HepG2 (cell line): ENCODE results near the gene TRH. TPM values are rescaled to one million over a fixed set of nuclear protein-coding genes. Genes with fewer than 3 reads are reported as not detected.

ENCODE experiments used
- ATAC-seq: fragments of 200-7000 bp; cut with Tn5 transposase; 3 replicates; pipeline ENCODE4 v1.9.1; 2020; ENCODE audit warnings: mild to moderate bottlenecking, moderate library complexity
- BruUV-seq: library from RNA; stranded (reverse); fragments of 400-500 nt; replicated peaks from 2 replicates; lab custom pipeline; 2021; lab: Mats Ljungman, UMichigan
- CTCF ChIA-PET: fragments of 300-600 bp; formaldehyde crosslinking; extraction: SDS; loops from one replicate; lab custom pipeline; 2021; ENCODE audit warnings: low total read pairs, inconsistent platforms, low intra/inter-chr PET ratio; lab: Yijun Ruan, JAX
- POLR2A ChIA-PET: fragments of 350-600 bp; sonication (Branson Sonifier 250); formaldehyde crosslinking; loops from one replicate; lab custom pipeline; 2020; ENCODE audit warnings: antibody characterized with exemption, inconsistent platforms; lab: Yijun Ruan, JAX
- DNase-seq: peaks from one replicate; pipeline ENCODE4 v3.0.0-alpha.2; 2015; ENCODE audit warnings: low spot score
- FAIRE-seq: peaks from 3 replicates; lab custom pipeline; 2011; peaks lifted over from hg19 to GRCh38; lab: Jason Lieb, UNC
- H2AFZ ChIP-seq: one replicate; pipeline ENCODE4 v1.6.1; 2011; ENCODE audit warnings: low read length, inconsistent platforms
- H3K27ac ChIP-seq: fragments of 300-600 bp; 3 replicates; pipeline ENCODE4 v1.8.0; 2011; ENCODE audit warnings: mixed run types, mild to moderate bottlenecking, mixed read lengths, low read length, inconsistent platforms; ENCODE audit not compliant: insufficient read depth; ENCODE audit errors: extremely low read length
- H3K27me3 ChIP-seq, 2 experiments: fragments of 200-600 bp in 1 of 2; 2 replicates in 1 of 2; 3 replicates in 1 of 2; pipeline versions ENCODE4 v1.6.0 to v1.8.0; 2011; ENCODE audit warnings: low read length in 2 of 2, mild to moderate bottlenecking in 2 of 2, moderate library complexity in 2 of 2, inconsistent platforms in 1 of 2; ENCODE audit not compliant: insufficient read depth in 2 of 2, control insufficient read depth in 1 of 2
- H3K36me3 ChIP-seq, 2 experiments: fragments of 200-600 bp in 1 of 2; replicated peaks in 1 of 2; 2 replicates in 1 of 2; 3 replicates in 1 of 2; pipeline versions ENCODE4 v1.5.1 to v1.8.0; 2011; ENCODE audit warnings: low read length in 2 of 2, inconsistent platforms in 1 of 2; ENCODE audit not compliant: insufficient read depth in 2 of 2, control insufficient read depth in 1 of 2
- H3K4me1 ChIP-seq: 2 replicates; pipeline ENCODE4 v1.5.1; 2012; ENCODE audit warnings: low read length, inconsistent platforms; ENCODE audit not compliant: insufficient read depth
- H3K4me2 ChIP-seq: 2 replicates; pipeline ENCODE4 v1.6.0; 2011; ENCODE audit warnings: low read depth, low read length, inconsistent platforms
- H3K4me3 ChIP-seq, 3 experiments: fragments of 200-600 bp in 1 of 3; sonication (generic), shearing (Covaris generic) in 1 of 3; replicated peaks in 1 of 3; 2 replicates each; pipeline ENCODE4 v1.5.1; 2011 to 2016; ENCODE audit warnings: low read length in 3 of 3, inconsistent platforms in 2 of 3, low read depth in 2 of 3, mild to moderate bottlenecking in 2 of 3, control low read depth in 1 of 3, mixed read lengths in 1 of 3; ENCODE audit not compliant: insufficient read depth in 1 of 3
- H3K79me2 ChIP-seq: one replicate; pipeline ENCODE4 v1.6.1; 2011; ENCODE audit warnings: low read length, inconsistent platforms; ENCODE audit not compliant: insufficient read depth
- H3K9ac ChIP-seq: 2 replicates; pipeline ENCODE4 v1.6.0; 2011; ENCODE audit warnings: mild to moderate bottlenecking, low read depth, low read length, inconsistent platforms; ENCODE audit not compliant: insufficient read depth
- H3K9me3 ChIP-seq: 2 replicates; pipeline ENCODE4 v1.5.1; 2012; ENCODE audit warnings: mild to moderate bottlenecking, low read length
- H4K20me1 ChIP-seq: 2 replicates; pipeline ENCODE4 v1.6.0; 2011; ENCODE audit warnings: inconsistent platforms, mild to moderate bottlenecking, low read length, moderate library complexity; ENCODE audit not compliant: insufficient read depth
- ZNF350 ChIP-seq: sonication (generic); formaldehyde crosslinking; IDR thresholded peaks from 2 replicates; pipeline ENCODE4 v1.4.0; 2020; ENCODE audit warnings: mild to moderate bottlenecking, low read depth, missing genetic modification reagents, borderline replicate concordance
- ZNF619 ChIP-seq: sonication (generic); formaldehyde crosslinking; IDR thresholded peaks from 2 replicates; pipeline ENCODE4 v1.4.0; 2020; ENCODE audit warnings: mild to moderate bottlenecking, missing genetic modification reagents
- ZNF768 ChIP-seq: sonication (generic); formaldehyde crosslinking; IDR thresholded peaks from 2 replicates; pipeline ENCODE4 v1.4.0; 2020; ENCODE audit warnings: missing genetic modification reagents
- WGBS: methylation state at CpG from one replicate; pipeline ENCODE4 v1.1.6; 2017; ENCODE audit warnings: low lambda C conversion rate; 5-methylcytosine and 5-hydroxymethylcytosine counted together
- in situ Hi-C: cut with HindIII; loops from 2 replicates; pipeline ENCODE4 v1.10.0; 2017; ENCODE audit warnings: low pct_unique_long_range_greater_than_20kb; ENCODE audit not compliant: extremely low pct_ligation_motif_present
- intact Hi-C: fragments of 100-400 bp; cut with micrococcal nuclease; formaldehyde crosslinking; loops from one replicate; pipeline ENCODE4 v1.10.0; 2022; ENCODE audit not compliant: unreplicated experiment
- polyA plus RNA-seq, 8 experiments: library from polyadenylated mRNA; depleted of rRNA in 3 of 8; stranded (reverse) in 7 of 8; unstranded in 1 of 8; fragments of >200 nt; fragmentation: Illumina TruSeq in 4 of 8; extraction: Trizol in 4 of 8; gene quantifications; 2 replicates each; pipeline versions ENCODE4 v1.2.1 to v1.2.3, GENCODE V29; 2011 to 2016; ENCODE audit warnings: low read depth in 4 of 8, missing spikeins in 1 of 8, mixed read lengths in 1 of 8; ENCODE audit not compliant: insufficient read depth in 1 of 8
- total RNA-seq, 5 experiments: library from RNA; depleted of rRNA; stranded (reverse); fragments of >200 nt; fragmentation: Illumina TruSeq; extraction: Trizol; gene quantifications; 2 replicates each; pipeline ENCODE4 v1.2.3, GENCODE V29; 2016; ENCODE audit warnings: low read depth in 1 of 5
- TF ChIP-seq, protein P1 (sequence below): sonication (generic); formaldehyde crosslinking; conservative IDR thresholded peaks from 2 replicates; pipeline ENCODE4 v1.8.1; 2023; ENCODE audit warnings: missing genetic modification reagents
- TF ChIP-seq, protein P2 (sequence below): sonication (generic); formaldehyde crosslinking; IDR thresholded peaks from 2 replicates; pipeline ENCODE4 v1.5.0; 2020; ENCODE audit warnings: missing genetic modification reagents

Gene TRH
- total and polyA plus RNA-seq, 2 of the 13 experiments (the other 11 are each of a cell fraction or from before 2014, with no cell fraction given) = not detected

DNA sequence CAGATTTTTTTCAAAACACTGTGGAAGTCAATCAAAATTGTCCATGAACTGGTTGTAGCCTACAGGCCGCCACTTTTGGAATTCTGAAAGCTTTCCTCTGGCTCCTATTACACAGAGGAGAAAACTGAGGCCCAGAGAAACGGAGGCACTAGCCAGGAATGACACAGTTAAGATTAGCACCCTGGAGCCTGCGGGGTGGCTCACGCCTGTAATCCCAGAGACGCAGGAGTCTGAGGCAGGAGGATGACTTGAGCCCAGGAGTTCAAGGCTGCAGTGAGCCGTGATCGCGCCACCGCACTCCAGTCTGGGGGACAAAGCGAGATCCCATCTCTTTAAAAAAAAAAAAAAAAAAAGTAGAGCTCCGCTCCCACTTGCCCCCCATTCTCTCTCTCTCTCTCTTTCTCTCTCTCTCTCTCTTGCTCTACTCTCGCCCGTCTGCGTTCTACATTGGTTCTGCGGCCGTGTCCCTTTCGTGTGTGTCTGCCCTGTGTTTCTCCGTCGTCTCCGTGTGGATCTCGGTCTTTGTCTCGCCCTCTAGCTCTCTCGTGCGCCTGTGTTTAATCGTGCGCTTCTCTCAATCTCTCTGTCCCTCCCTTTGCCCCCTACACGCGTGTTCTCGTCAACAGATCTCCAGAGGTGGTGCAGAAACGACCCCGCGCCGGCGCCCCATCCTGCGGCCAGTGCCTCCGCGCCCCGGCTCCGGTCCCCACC is 512 bp upstream of the TRH start (continued):
- TF ChIP-seq, protein P1, sequence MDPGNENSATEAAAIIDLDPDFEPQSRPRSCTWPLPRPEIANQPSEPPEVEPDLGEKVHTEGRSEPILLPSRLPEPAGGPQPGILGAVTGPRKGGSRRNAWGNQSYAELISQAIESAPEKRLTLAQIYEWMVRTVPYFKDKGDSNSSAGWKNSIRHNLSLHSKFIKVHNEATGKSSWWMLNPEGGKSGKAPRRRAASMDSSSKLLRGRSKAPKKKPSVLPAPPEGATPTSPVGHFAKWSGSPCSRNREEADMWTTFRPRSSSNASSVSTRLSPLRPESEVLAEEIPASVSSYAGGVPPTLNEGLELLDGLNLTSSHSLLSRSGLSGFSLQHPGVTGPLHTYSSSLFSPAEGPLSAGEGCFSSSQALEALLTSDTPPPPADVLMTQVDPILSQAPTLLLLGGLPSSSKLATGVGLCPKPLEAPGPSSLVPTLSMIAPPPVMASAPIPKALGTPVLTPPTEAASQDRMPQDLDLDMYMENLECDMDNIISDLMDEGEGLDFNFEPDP (CRISPR knock-in tag) = no peak
- TF ChIP-seq, protein P2, sequence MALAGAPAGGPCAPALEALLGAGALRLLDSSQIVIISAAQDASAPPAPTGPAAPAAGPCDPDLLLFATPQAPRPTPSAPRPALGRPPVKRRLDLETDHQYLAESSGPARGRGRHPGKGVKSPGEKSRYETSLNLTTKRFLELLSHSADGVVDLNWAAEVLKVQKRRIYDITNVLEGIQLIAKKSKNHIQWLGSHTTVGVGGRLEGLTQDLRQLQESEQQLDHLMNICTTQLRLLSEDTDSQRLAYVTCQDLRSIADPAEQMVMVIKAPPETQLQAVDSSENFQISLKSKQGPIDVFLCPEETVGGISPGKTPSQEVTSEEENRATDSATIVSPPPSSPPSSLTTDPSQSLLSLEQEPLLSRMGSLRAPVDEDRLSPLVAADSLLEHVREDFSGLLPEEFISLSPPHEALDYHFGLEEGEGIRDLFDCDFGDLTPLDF = no peak
- TF ChIP-seq ZNF768 = no peak

DNA sequence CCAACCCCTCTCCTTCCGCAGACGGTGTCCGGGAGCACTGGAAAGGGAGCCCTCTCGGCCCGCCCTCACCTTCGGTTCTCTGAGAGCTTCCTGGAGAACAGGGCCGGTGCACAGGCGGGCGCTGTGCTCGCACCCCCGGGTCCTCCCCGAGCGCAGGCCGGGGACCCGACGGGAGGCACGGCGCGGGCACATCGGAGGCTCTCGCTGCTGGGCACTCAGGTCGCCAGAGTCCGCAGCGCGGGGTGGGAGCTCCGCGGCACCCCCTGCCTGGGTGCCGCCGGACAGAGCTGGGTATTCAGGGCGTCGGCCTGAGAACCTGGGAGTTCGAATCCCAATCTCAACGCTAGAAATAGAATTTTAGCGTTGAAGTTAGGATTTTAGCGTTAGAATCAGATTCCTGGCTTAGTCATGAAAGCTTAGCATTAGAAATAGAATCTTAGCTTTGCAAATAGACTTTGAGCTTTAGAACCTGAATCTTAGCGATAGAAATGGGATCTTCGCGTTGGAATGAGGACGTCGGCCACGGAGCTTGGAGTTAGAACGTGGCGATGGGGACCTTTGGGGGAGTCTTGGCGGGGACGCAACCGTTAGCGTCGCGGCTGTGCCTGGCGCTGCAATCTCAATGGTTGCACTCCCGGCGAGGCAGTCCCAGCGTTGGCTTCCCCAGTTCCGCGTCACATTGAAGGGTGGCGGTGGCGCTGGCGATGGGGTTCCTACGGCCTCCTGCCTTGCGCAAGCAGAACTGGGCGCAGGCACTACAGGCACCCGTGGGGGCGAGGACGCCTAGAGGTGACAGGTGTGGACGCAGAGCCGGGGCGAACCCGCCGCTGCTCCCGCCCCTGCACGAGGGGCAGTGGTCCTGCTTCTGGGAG is 549 bp downstream of the TRH start:
- no peak for DNase-seq
- intact Hi-C loops = no loop called here
- no peak overlapping the region for H2AFZ ChIP-seq

More for the DNA sequence above, 549 bp downstream of the TRH start:
- TF ChIP-seq ZNF619 (CRISPR knock-in tag) (no peak), ZNF350 (CRISPR knock-in tag) (no peak)
- BruUV-seq = no TSS peak
- H3K4me3 ChIP-seq = no peak overlapping the region
- ATAC-seq (peak; percentile 13; the same call in 2 of the 3 replicates), FAIRE-seq (no peak)
- in situ Hi-C loops = no loop called here
- ChIA-PET POLR2A (no interaction called here), CTCF (interaction anchor here (1.6 kb wide), 1 partner anchor 33 kb away, joined by 4 read pairs; no protein-coding TSS in a partner anchor)
- no peaks in the 10 kb centered on the region for H3K36me3 ChIP-seq
- no peak overlapping the region for H3K9ac ChIP-seq
- WGBS = 53% methylated on average over 43 of the region's 71 CpGs
- peak overlapping the region; percentile 32; the same call in 1 of the 2 replicates for H3K4me2 ChIP-seq
- peaks cover 3 to 45% of the 10 kb centered on the region in 2 experiments; a peak in 4 of 5 replicates for H3K27me3 ChIP-seq
- H4K20me1 ChIP-seq = no peaks in the 10 kb centered on the region
- H3K9me3 ChIP-seq = no peaks in the 10 kb centered on the region
- no peak overlapping the region for H3K27ac ChIP-seq
- H3K79me2 ChIP-seq = no peaks in the 10 kb centered on the region
- peaks cover 22% of the 10 kb centered on the region for H3K4me1 ChIP-seq
